Heart right ventricle (tissue), 16 donors: ENCODE measurements around the gene PCSK6. TPM values are rescaled to one million over a fixed set of nuclear protein-coding genes. Genes with fewer than 3 reads are reported as not detected.

Experiments
- ATAC-seq, 8 donors: fragments of 200-7000 bp; cut with Tn5 transposase; one replicate each; pipeline ENCODE4 v1.9.1; 2020; ENCODE audit warnings: mild to moderate bottlenecking in 8 of 8, moderate library complexity in 8 of 8, moderate number of reproducible peaks in 1 of 8
- DNase-seq, 2 donors: peaks; one replicate each; pipeline ENCODE4 v3.0.0-alpha.2; 2020
- H3K27ac ChIP-seq, 10 donors: fragments of 200-600 bp; sonication (generic) in 2 of 10; one replicate each; pipeline versions ENCODE4 v1.5.0 to v1.8.0; 2020 to 2022; ENCODE audit warnings: mild to moderate bottlenecking in 3 of 10
- H3K27me3 ChIP-seq, 7 donors: fragments of 200-600 bp; one replicate each; pipeline ENCODE4 v1.8.0; 2021 to 2022; ENCODE audit warnings: mild to moderate bottlenecking in 2 of 7
- H3K36me3 ChIP-seq, 9 donors: fragments of 200-600 bp; sonication (generic) in 1 of 9; one replicate each; pipeline versions ENCODE4 v1.5.0 to v1.8.0; 2020 to 2022; ENCODE audit warnings: mild to moderate bottlenecking in 2 of 9
- H3K4me1 ChIP-seq, 9 donors: fragments of 200-600 bp; sonication (generic) in 1 of 9; one replicate each; pipeline versions ENCODE4 v1.5.0 to v1.8.0; 2020 to 2022; ENCODE audit warnings: mild to moderate bottlenecking in 4 of 9
- H3K4me3 ChIP-seq, 10 donors: fragments of 200-600 bp; sonication (generic) in 2 of 10; one replicate each; pipeline versions ENCODE4 v1.5.0 to v1.8.0; 2020 to 2022; ENCODE audit warnings: mild to moderate bottlenecking in 7 of 10, moderate library complexity in 2 of 10
- H3K9me3 ChIP-seq, 11 donors: fragments of 200-600 bp in 10 of 11; sonication (generic) in 2 of 11; one replicate each; pipeline versions ENCODE4 v1.5.0 to v1.8.0; 2013 to 2022; ENCODE audit warnings: mild to moderate bottlenecking in 2 of 11, control low read depth in 1 of 11, moderate library complexity in 1 of 11
- CTCF ChIP-seq, 9 donors: fragments of 200-600 bp; sonication (generic) in 2 of 9; IDR thresholded peaks; one replicate each; pipeline versions ENCODE4 v1.5.0 to v1.8.0; 2021 to 2022; ENCODE audit warnings: antibody characterized with exemption in 9 of 9, mild to moderate bottlenecking in 5 of 9, moderate library complexity in 1 of 9
- WGBS, 2 donors: extraction: QIAGEN DNeasy Blood & Tissue Kit; methylation state at CpG; one replicate each; pipeline ENCODE4 v1.1.7; 2013; ENCODE audit warnings: inconsistent platforms in 1 of 2; 5-methylcytosine and 5-hydroxymethylcytosine counted together
- intact Hi-C, 10 donors: fragments of 100-400 bp; cut with DNase I; formaldehyde crosslinking; loops; one replicate each; pipeline versions ENCODE4 v1.11.1 to v1.14.2; 2022
- polyA plus RNA-seq, 2 donors: library from polyadenylated mRNA; stranded (reverse); fragments of 200-250 nt; gene quantifications; one replicate each; pipeline ENCODE4 v1.2.3, GENCODE V29; 2013
- total RNA-seq, 10 donors: library from RNA; stranded (reverse); fragmentation: NEBNext Ultra II Directional in 3 of 10; extraction: Animal tissue kit (Norgen Biotek cat#: 25700) in 3 of 10; gene quantifications; one replicate each; pipeline versions ENCODE4 v1.2.1 to v1.2.4, GENCODE V29; 2021 to 2023
- donor health status: Arrhythmogenic right ventricular cardiomyopathy.
- donor health status: ischemic (EF 13 %, LVEDD 7.1; RV severe dilation, severe dysfunction).
- donor health status: healthy with polysubstance abuse.
- donor health status: DM: no; HTN: yes; CAD: no.
- donor health status: DM: no; HTN: no; CAD: no.
- donor health status: ischemic (EF 25% LVEDD 6.9; RV normal size, moderate dysfunction).
- donor health status: ischemic (EF 25% LVEDD 5.7; RV mildly dilated, moderate dysfunction).
- donor health status: healthy.
- donor health status: DM: yes; HTN: yes; CAD: no.
- donor health status: Ischemic cardiomyopathy.
- donor health status: ischemic (EF 35%, LVEDD 5.7; RV mildly dilated, moderate dysfunction).
- donor health status: nonischemic (EF 11% LVEDD 7.7; RV severe dilation, severe dysfunction).
- donor health status: DM: yes; HTN: yes; CAD: no.
- donor health status: PGD.
- donor health status: ischemic (EF 29% LVEDD 5.4; RV normal size, mild dysfunction).
- donor health status: nonischemic (EF 23%, LVEDD 6.1; RV moderate dilation, normal function).

The PCSK6 gene
- total and polyA plus RNA-seq, 12 donors, result 4.6 to 34.0 (median 21.7) TPM

GRCh38 chr15:101310508-101310907, 179.0 kb downstream of the PCSK6 start:
- ATAC-seq (no peak), DNase-seq (no peak)
- TF ChIP-seq CTCF (IDR thresholded peaks at IDR 0.05), result no peak
- no peak overlapping the region for H3K4me3 ChIP-seq
- intact Hi-C loops, result no loop called here
- no peaks in the 10 kb centered on the region for H3K9me3 ChIP-seq
- no peaks in the 10 kb centered on the region for H3K27me3 ChIP-seq
- 92 to 94% methylated on average over 7 of the region's 7 CpGs for WGBS, 2 donors
- no peak overlapping the region for H3K27ac ChIP-seq
- H3K36me3 ChIP-seq, result peaks cover 0 to 21% (median 0%) of the 10 kb centered on the region in 9 donors
- no peaks in the 10 kb centered on the region for H3K4me1 ChIP-seq

DNA sequence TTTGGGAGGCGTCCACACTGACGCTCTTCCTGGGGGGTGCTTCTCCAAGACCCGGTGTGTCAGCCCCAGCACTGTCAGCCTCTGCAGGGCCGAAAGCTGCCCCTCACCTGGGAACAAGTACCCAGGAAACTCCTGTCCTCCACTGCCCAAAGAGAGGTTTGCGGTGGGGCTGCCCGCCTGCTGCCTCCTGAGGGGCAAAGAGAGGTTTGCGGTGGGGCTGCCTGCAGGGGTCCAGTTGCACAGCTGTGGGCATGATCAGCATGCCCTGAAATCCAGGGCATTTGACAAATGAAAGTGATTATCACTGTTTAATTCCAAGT, 179.4 kb downstream of the PCSK6 start:
- WGBS, 2 donors, result 93 to 95% methylated on average over 7 of the region's 7 CpGs
- intact Hi-C loops, result no loop called here
- H3K27ac ChIP-seq, result no peak overlapping the region
- DNase-seq, result no peak
- no peaks in the 10 kb centered on the region for H3K9me3 ChIP-seq
- peaks cover 0 to 19% (median 0%) of the 10 kb centered on the region in 9 donors for H3K36me3 ChIP-seq
- no peak overlapping the region for H3K4me3 ChIP-seq
- no peaks in the 10 kb centered on the region for H3K4me1 ChIP-seq
- H3K27me3 ChIP-seq, result no peaks in the 10 kb centered on the region
- ATAC-seq, result no peak
- no peak for TF ChIP-seq CTCF (IDR thresholded peaks at IDR 0.05)

DNA sequence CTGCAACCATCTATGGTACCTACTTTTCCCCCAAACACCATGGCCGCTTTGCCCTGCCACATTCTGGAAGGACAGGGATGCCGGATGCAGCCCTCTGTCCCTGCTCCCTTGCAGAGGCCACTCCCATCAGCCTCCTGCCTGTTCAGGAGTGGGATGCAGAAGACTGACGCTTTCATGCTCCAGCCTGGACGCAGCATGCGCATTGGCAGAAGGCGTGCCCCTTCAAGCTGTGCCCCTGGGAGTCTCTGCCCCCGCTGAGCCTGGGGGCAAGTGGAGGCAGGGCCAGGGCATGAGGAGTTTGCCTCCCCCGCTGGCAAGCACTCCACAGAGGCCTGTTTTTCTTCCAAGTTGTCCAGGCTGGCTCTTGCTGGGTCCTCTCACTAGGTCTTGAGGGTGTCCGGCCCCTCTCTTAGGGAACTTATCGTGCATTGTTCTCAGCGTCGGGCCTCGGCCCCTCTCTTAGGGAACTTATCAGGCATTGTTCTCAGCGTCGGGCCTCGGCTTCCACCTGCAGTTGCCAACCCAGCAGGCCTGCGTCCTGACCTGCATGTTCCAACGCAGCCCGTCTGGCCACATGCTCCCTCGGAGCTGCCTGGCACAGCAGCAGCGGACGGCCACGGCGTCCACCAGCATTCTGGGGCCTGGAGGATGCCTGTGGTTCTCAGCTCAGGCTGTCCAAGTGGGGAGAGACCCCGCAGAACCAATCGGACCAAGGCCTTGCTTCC, 179.9 kb downstream of the PCSK6 start:
- no peaks in the 10 kb centered on the region for H3K27me3 ChIP-seq
- intact Hi-C loops, result loop anchor here in 2 of 10 donors (10.0 kb wide), 2 partner anchors 185 to 195 kb away; no protein-coding TSS in a partner anchor
- H3K4me3 ChIP-seq, result no peak overlapping the region
- no peak for TF ChIP-seq CTCF (IDR thresholded peaks at IDR 0.05)
- no peaks in the 10 kb centered on the region for H3K9me3 ChIP-seq
- DNase-seq (no peak), ATAC-seq (no peak)
- WGBS, 2 donors, result 84 to 85% methylated on average over 26 of the region's 26 CpGs
- no peaks in the 10 kb centered on the region for H3K4me1 ChIP-seq
- peaks cover 0 to 24% (median 0%) of the 10 kb centered on the region in 9 donors for H3K36me3 ChIP-seq
- no peak overlapping the region for H3K27ac ChIP-seq

GRCh38 chr15:101308604-101309435, 180.7 kb downstream of the PCSK6 start:
- H3K4me1 ChIP-seq, result no peaks in the 10 kb centered on the region
- intact Hi-C loops, result loop anchor here in 2 of 10 donors (10.0 kb wide), 2 partner anchors 186 to 196 kb away; no protein-coding TSS in a partner anchor
- ATAC-seq (no peak), DNase-seq (no peak)
- H3K27ac ChIP-seq, result no peak overlapping the region
- no peak overlapping the region for H3K4me3 ChIP-seq
- H3K36me3 ChIP-seq, result peaks cover 0 to 22% (median 0%) of the 10 kb centered on the region in 9 donors
- no peaks in the 10 kb centered on the region for H3K27me3 ChIP-seq
- TF ChIP-seq CTCF (IDR thresholded peaks at IDR 0.05), result no peak
- no peaks in the 10 kb centered on the region for H3K9me3 ChIP-seq
- 87% methylated on average over 20 of the region's 20 CpGs for WGBS, 2 donors
